Measurements from ENCODE around the gene ADGRB3. TPM values are rescaled to one million over a fixed set of nuclear protein-coding genes. Genes with fewer than 3 reads are reported as not detected.

The ADGRB3 gene
- total RNA-seq, 1 donor from 2014 or later, result 2.0 TPM

GRCh38 chr6:68701159-68701558 is 66.1 kb downstream of the ADGRB3 start:
- DNase-seq (ENCODE audit: low spot score), result no peak

GRCh38 chr6:68704485-68704884 is 69.4 kb downstream of the ADGRB3 start:
- no peak for DNase-seq (ENCODE audit: low spot score)

GRCh38 chr6:68709091-68709490 is 74.0 kb downstream of the ADGRB3 start:
- DNase-seq (ENCODE audit: low spot score), result no peak

DNA sequence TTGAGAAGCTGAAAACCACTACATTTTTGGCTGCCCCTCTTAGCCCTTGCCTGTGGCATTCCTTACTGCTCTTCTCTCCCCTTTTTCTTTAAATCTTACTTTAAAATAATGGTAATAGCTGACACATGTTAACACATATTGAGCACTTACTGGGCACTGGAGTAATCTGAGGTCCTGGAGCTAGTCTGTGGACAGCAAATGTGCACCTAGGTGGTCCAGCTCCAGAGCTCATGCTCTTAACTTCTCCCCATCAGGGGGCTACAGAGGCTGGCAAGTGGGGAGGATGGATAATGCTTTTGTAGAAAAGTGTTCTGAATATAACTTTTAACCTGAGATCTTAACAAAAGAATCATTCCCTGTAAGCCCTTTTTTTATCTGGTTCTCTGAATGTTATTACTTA is 74.8 kb downstream of the ADGRB3 start:
- DNase-seq (ENCODE audit: low spot score), result no peak

- DNase-seq (ENCODE audit: low spot score), result no peak
These were observed 75.4 kb downstream of the ADGRB3 start for GRCh38 chr6:68710496-68710895.

- no peak for DNase-seq (ENCODE audit: low spot score)
These were observed 75.8 kb downstream of the ADGRB3 start for GRCh38 chr6:68710916-68711315.

- DNase-seq (ENCODE audit: low spot score), result no peak
These were observed 76.4 kb downstream of the ADGRB3 start for GRCh38 chr6:68711386-68712000.

DNA sequence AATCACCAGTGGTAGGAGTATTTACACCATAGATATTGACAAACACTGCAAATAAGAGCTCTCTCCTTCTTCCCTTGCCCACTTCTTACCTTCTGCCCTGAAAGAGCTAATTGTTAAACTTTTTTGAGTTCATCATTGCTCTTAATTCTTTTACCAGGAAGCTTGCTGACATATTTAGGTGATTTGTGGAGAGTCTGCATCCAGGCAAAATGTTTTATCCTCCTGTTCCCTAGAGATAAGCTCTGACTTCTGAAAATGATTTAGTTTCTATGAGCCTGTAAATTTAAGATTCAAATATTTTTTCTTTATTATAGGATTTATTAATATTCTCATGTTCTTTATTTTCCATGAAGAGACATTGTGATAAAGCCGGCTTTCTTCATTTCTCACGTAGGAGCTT is 81.5 kb downstream of the ADGRB3 start:
- no peak for DNase-seq (ENCODE audit: low spot score)

GRCh38 chr6:68718385-68719073 is 83.4 kb downstream of the ADGRB3 start:
- DNase-seq (ENCODE audit: low spot score), result no peak

- no peak for DNase-seq (ENCODE audit: low spot score)
These were observed 84.7 kb downstream of the ADGRB3 start for GRCh38 chr6:68719761-68720160.

DNA sequence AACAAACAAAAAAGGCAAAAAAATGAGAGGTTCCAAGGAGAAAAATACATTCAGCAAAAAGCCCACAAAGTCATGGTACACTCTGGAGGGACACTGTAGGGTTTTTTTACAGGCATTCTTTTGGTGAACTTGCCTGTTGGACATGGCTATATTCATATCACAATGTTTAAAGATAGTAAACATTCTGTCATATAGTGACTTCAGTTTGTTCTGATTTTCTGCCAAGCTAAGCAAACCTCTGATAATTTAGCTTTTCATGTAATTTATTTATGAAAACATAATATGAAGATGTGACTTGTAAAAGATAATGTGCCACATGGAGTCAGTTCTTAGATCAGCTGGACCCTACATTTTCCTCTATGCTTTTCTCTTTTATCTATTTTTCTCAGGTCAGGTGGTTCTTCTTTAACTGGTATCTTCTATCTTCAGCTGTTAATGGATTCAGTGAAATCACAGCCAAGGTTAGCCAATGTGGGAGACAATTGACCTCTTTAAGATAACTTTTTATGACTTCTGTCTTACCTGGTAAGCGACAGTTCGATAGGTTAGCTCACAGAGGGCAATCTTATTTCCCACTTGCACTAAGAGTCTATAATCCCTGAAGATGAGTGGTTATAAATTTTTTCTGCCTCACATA is 87.9 kb downstream of the ADGRB3 start:
- no peak for DNase-seq (ENCODE audit: low spot score)

DNA sequence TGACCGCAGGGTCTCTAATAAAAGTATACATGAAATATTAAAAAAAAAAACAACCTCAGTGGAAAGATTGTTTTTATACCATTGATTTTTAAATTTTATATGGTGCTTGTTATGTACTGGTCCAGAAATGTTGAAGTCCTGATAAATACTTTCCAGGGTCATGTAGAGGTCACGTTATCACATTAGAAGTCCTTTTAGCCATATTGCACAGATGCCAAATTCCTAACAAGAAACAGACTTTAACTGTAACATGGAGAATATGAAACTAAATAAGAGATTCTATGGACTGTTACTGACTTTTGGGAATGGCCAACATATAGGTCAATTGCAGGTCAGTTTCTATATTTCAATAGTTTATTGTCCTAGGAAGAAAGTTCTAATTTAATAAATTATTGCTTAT is 89.0 kb downstream of the ADGRB3 start:
- no peak for DNase-seq (ENCODE audit: low spot score)

- no peak for DNase-seq (ENCODE audit: low spot score)
These were observed 91.3 kb downstream of the ADGRB3 start for GRCh38 chr6:68726337-68726736.

DNA sequence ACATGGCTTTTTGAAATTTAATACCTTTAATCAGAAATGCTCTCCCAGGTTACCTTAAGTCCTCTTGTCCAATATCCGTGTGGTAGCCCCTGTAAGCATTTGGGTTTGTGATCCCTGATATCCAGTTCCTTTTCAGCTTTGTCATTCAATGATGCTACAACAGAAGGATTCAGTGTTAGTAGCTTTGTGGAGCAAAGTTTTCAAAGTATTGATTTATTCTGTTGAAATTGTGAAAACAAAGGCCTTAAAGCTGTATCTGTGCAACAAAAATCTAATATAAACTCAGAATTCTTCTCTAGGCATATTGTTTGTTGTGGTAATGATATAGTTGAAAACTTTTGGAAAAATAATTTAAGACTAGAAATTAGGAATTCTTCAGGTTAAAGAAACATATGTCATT is 91.9 kb downstream of the ADGRB3 start:
- no peak for DNase-seq (ENCODE audit: low spot score)

DNA sequence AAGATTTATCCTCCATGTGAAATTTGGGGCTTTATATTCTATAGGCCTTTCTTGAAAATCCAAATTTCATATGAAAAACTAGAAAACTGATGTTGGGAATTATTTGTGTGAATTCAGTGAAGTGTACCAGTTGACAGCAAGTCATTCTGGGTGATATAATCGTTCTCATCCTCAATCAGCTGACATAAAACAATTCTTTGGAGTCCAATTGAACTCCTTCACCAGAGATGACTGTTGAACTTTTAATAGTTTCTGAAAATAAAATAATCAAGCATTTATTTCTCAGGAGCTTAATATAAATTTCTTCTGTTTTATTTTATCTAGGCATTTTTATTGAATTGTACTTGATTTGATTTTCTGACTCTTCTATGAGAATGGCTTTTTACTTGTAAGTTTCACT is 92.6 kb downstream of the ADGRB3 start:
- no peak for DNase-seq (ENCODE audit: low spot score)

DNA sequence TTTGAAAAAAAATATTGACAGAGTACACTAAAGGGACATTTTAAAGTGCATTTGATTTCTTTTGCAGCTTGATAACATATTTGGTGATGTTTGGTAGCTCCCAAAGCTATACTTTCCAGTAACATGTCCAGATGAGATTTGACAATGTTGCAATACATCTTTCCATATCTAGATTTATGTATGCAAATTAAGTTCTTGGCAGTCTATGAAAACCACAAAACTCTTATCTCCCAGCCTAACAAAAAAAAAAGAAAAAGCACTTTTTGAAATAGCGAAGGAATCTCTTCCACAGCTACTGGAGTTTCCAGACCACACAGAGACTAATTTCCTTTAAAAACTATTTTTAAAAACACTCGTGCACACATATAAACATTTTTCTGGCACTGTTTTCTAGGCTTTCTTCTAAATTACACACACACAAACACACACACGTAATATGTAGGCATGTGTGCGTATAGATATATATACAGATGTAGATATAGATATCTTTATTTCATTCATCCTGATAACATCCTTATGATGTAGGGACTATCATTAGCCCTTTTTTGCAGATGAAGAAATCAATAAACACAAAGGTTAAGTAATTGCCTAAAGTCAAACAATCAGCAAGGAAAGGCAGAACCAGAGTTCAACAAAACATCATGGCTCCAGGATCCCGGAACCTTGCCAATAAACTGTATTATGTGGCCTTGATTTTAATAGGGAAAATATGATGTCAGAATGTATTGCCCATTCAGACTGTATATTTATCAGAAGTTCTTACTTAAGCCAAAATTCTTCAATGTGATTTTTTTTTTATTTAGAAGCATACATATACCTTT is 93.3 kb downstream of the ADGRB3 start:
- no peak for DNase-seq (ENCODE audit: low spot score)

DNA sequence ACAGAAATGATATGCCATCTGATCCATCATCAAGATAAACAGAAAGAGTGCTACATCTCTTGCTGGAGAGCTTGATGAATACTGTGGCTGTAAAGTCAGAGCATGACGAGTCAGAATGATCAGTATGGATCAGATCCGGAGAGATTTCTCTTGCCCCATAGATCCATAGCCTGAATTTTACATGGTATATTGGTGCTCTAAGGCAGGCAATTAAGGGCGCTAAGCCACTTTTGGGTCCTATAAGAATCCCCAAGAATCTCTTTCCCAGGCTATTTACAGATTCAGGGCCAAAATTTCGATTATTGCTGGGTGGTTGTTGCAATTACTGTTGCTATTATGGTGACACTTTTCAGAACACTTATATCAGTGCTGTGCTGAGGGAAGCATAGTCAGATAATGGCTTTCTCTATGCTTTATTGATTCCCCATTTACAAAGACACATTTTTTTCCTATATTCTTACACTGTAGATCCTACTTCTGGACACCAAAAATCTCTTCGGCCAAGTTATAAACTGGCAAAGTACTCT is 94.4 kb downstream of the ADGRB3 start:
- DNase-seq (ENCODE audit: low spot score), result no peak

DNA sequence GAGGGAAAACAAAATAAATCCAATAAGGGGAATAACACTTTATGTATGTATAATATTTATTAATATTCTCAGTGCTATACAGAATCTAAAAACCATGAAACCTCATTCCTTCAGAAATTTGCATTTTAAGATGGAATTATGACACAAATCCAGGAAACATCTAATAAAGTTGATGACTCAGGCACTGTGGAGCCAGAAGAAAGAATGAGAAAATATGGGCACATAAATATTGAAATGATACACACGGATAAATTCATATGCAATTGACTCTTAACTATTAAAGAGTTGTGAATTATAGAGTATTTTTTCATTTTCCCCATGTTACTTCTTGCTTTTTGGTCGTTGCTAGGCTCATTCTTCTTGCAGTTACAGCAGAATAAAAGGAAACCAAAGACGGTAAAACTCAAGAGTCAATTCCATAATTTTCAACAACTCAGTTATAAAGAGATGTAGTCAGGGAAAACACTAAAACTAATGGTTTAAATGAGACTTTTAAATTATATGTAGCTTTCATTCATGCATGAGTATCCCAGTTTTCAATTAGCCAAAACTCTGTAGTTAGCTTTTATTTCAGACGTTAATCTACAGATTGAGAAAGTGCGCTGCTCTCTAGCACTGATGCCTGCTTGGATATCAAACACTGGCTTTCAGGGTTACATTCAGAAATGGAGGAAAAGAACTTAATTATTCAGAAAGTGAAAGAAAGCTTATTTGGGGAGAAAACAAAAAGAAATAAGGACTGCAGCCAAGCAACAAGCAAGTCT is 95.4 kb downstream of the ADGRB3 start:
- no peak for DNase-seq (ENCODE audit: low spot score)

- DNase-seq (ENCODE audit: low spot score), result no peak
These were observed 97.3 kb downstream of the ADGRB3 start for GRCh38 chr6:68732423-68732822.

DNA sequence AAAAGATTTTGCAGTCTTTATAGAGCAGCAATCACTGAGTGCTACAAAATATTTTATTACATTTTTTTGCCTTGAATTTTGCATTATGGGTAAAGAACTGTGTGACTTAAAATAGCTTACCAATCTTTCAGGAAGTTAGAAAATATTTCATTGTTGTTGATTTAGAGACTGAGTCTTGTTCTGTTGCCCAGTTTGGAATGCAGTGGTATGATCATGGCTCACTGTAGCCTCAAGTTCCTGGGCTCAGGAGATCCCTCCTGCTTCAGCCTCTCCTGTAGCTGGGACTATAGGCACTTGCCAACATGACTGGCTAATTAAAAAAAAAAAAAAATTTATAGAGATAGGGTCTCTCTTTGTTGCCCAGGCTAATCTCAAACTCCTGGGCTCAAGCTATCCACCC is 100.8 kb downstream of the ADGRB3 start:
- DNase-seq (ENCODE audit: low spot score), result no peak

- no peak for DNase-seq (ENCODE audit: low spot score)
These were observed 102.0 kb downstream of the ADGRB3 start for GRCh38 chr6:68737061-68737460.

Data from mucosa of gallbladder (tissue), 1 donor.